GM18909 (cell line): ENCODE measurements around the gene RBM15.
A peak's percentile ranks its signal among the peaks of the same experiment; 100 is the strongest.

Experiments
- ATAC-seq: cut with Tn5 transposase; IDR thresholded peaks from one replicate; pipeline ENCODE4 v1.9.1; 2021; ENCODE audit warnings: mild to moderate bottlenecking; ENCODE audit not compliant: unreplicated experiment, poor library complexity

The RBM15 gene

GRCh38 chr1:110319332-110320167 lies 19.6 kb upstream of the RBM15 start:
- no peak for ATAC-seq

GRCh38 chr1:110320168-110320518 lies 19.0 kb upstream of the RBM15 start:
- no peak for ATAC-seq

GRCh38 chr1:110321045-110321444 lies 18.1 kb upstream of the RBM15 start:
- ATAC-seq: no peak

- ATAC-seq: no peak
Measured at GRCh38 chr1:110321846-110322245, 17.3 kb upstream of the RBM15 start.

GRCh38 chr1:110324667-110325066 lies 14.5 kb upstream of the RBM15 start:
- ATAC-seq: no peak

GRCh38 chr1:110326826-110327225 lies 12.4 kb upstream of the RBM15 start:
- ATAC-seq: no peak

GRCh38 chr1:110328274-110328673 lies 10.9 kb upstream of the RBM15 start:
- ATAC-seq: no peak

- ATAC-seq: no peak
Measured at GRCh38 chr1:110328700-110329099, 10.5 kb upstream of the RBM15 start.

- ATAC-seq: no peak
Measured at GRCh38 chr1:110335265-110335664, 3.9 kb upstream of the RBM15 start.

GRCh38 chr1:110336300-110337039 lies 2.7 kb upstream of the RBM15 start:
- no peak for ATAC-seq

GRCh38 chr1:110337704-110338308 lies 1.4 kb upstream of the RBM15 start:
- no peak for ATAC-seq

- ATAC-seq: peak; percentile 75
Measured at GRCh38 chr1:110338309-110338885, 780 bp upstream of the RBM15 start.

- ATAC-seq: peak; percentile 0
Measured at GRCh38 chr1:110339407-110340206, 430 bp downstream of the RBM15 start.

- no peak for ATAC-seq
Measured at GRCh38 chr1:110340207-110340468, 961 bp downstream of the RBM15 start.

- ATAC-seq: no peak
Measured at GRCh38 chr1:110341146-110341871, 2.1 kb downstream of the RBM15 start.

- ATAC-seq: no peak
Measured at GRCh38 chr1:110341872-110342331, 2.7 kb downstream of the RBM15 start.

- ATAC-seq: no peak
Measured at GRCh38 chr1:110343249-110343648, 4.1 kb downstream of the RBM15 start.

GRCh38 chr1:110344152-110344551 lies 5.0 kb downstream of the RBM15 start:
- no peak for ATAC-seq

GRCh38 chr1:110345480-110345879 lies 6.3 kb downstream of the RBM15 start:
- no peak for ATAC-seq

GRCh38 chr1:110346690-110347089 lies 7.5 kb downstream of the RBM15 start:
- ATAC-seq: no peak
